ENCODE measurements around the gene ROR2. TPM values are rescaled to one million over a fixed set of nuclear protein-coding genes. Genes with fewer than 3 reads are reported as not detected.

ROR2 gene
- total and polyA plus RNA-seq, 4 donors = 0.13 to 0.84 (median 0.52) TPM

- DNase-seq (ENCODE audit: low spot score) = no peak
- H3K4me3 ChIP-seq (ENCODE audit: low read depth in 1 of 3, low read length in 3 of 3) = no peak overlapping the region
- no peaks in the 10 kb centered on the region for H3K9me3 ChIP-seq (ENCODE audit: control insufficient read depth in 4 of 4, low read length in 3 of 4)
- H3K4me1 ChIP-seq (ENCODE audit: control insufficient read depth in 4 of 4, insufficient read depth in 4 of 4, low read length in 3 of 4) = no peaks in the 10 kb centered on the region
- TF ChIP-seq CTCF (IDR thresholded peaks at IDR 0.05; ENCODE audit: low read depth, low read length, missing input control) (no peak), REST (IDR thresholded peaks at IDR 0.05) (no peak), HNF4A (conservative IDR thresholded peaks at IDR 0.05) (no peak), RAD21 (IDR thresholded peaks at IDR 0.05) (no peak), FOXA1 (IDR thresholded peaks at IDR 0.05) (no peak), EGR1 (IDR thresholded peaks at IDR 0.05; ENCODE audit: low read depth in 2 of 2) (no peak), ZBTB33 (IDR thresholded peaks at IDR 0.05) (no peak), GABPA (IDR thresholded peaks at IDR 0.05 in 1 of 2, conservative IDR thresholded peaks at IDR 0.05 in 1 of 2) (no peak), SP1 (IDR thresholded peaks at IDR 0.05) (no peak), RXRA (IDR thresholded peaks at IDR 0.05) (no peak), TAF1 (conservative IDR thresholded peaks at IDR 0.05) (no peak), ATF3 (IDR thresholded peaks at IDR 0.05) (no peak), NR2F2 (IDR thresholded peaks at IDR 0.05) (no peak), HNF4G (IDR thresholded peaks at IDR 0.05) (no peak), FOXA2 (IDR thresholded peaks at IDR 0.05) (no peak), JUND (IDR thresholded peaks at IDR 0.05) (no peak), MAX (IDR thresholded peaks at IDR 0.05) (no peak), YY1 (IDR thresholded peaks at IDR 0.05) (no peak)
- no peak overlapping the region for H3K9ac ChIP-seq (ENCODE audit: low read depth in 1 of 2, low read length in 2 of 2)
- H3K36me3 ChIP-seq (ENCODE audit: control insufficient read depth in 4 of 4, insufficient read depth in 3 of 4, low read depth in 1 of 4, low read length in 3 of 4) = no peaks in the 10 kb centered on the region
- H3K27ac ChIP-seq (ENCODE audit: low read depth in 1 of 2, low read length in 2 of 2) = no peak overlapping the region
- 77% methylated on average over 12 of the region's 12 CpGs for WGBS
- peaks cover 0 to 3% (median 0%) of the 10 kb centered on the region in 4 donors for H3K27me3 ChIP-seq (ENCODE audit: control insufficient read depth in 4 of 4, insufficient read depth in 4 of 4, low read length in 3 of 4)
Observed at GRCh38 chr9:91844701-91845291, 105.2 kb downstream of the ROR2 start.

Data from liver (tissue), 9 donors.